Activated effector memory CD4-positive, alpha-beta T cell treated with anti-CD3 and anti-CD28 coated beads, Interleukin-2, amount 50 U/mL, for 16 hours (primary cell): ENCODE results near the gene VSIG10.
A peak's percentile ranks its signal among the peaks of the same experiment; 100 is the strongest.
"Not testable (repeated sequence)": the region's sequence is repeated elsewhere in the genome, so short reads cannot be mapped to it uniquely, and the experiment has no call there.

Experiments used
- DNase-seq: peaks from one replicate; pipeline ENCODE4 v3.0.0-alpha.2; 2020

The VSIG10 gene

GRCh38 chr12:118107011-118107410 is 3.2 kb upstream of the VSIG10 start:
- DNase-seq, result no peak

- DNase-seq, result peak; percentile 63
These were observed 610 bp downstream of the VSIG10 start for GRCh38 chr12:118103201-118103600.

DNA sequence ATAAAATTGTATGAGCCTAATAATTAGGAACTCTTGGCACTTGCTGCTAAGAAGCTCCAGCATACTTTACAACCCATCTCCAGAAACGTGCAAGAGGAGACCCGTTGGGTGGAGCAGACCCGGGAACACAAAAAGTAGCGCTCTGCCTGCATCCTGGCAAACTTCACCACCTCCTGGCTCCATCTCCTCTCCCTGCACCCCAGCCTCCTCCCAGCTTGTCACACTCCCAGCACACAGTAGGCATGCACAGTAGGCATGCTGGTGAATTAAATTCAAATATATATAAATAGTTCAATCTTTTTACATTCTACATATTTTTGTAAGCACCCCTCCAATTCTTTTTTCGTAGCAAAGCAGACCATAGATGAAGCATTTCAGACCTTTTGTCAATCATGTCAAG is 1.2 kb downstream of the VSIG10 start:
- DNase-seq, result no peak

- DNase-seq, result no peak
These were observed 1.7 kb downstream of the VSIG10 start for GRCh38 chr12:118102070-118102469.

DNA sequence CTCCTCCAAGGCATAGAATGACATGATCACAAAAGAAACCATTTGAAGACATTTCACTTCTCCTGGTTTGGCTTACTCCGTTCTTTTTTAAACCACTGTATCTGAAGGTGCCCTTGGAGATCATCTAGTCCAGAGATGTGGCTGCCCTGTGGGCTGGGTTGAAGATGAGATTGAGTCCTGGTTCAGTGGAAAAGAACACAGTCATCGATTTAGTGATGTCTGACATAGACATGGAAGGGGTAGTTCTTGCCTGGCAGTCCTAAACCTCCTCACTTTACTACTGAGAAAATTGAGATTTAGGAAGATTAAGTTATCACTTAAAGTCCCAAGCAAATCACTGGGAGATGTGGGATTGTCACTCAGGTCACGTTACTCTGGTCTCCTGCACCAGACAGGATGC is 2.8 kb downstream of the VSIG10 start:
- DNase-seq, result no peak

GRCh38 chr12:118098911-118099671 is 4.7 kb downstream of the VSIG10 start:
- no peak for DNase-seq

- DNase-seq, result no peak
These were observed 5.4 kb downstream of the VSIG10 start for GRCh38 chr12:118098401-118098800.

- no peak for DNase-seq
These were observed 9.8 kb downstream of the VSIG10 start for GRCh38 chr12:118094039-118094438.

DNA sequence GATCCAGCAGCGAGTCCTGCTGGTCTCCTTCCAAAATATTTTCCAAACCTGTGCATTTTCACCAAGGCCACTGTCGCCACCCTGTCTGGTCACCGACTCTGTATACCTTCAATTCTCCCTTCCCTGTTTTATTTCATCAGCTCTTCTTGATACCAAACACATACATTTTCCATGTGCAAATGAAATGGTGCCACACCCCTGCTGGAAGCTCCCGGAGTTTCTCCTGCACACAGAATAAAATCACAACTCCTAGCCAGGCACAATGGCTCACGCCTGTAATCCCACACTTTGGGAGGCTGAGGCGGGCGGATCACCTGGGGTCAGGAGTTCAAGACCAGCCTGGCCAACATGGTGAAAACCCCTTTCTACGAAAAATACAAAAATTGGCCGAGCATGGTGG is 14.0 kb downstream of the VSIG10 start:
- DNase-seq, result no peak

GRCh38 chr12:118082161-118082560 is 21.6 kb downstream of the VSIG10 start:
- no peak for DNase-seq

GRCh38 chr12:118081521-118081920 is 22.3 kb downstream of the VSIG10 start:
- not testable (repeated sequence) for DNase-seq

DNA sequence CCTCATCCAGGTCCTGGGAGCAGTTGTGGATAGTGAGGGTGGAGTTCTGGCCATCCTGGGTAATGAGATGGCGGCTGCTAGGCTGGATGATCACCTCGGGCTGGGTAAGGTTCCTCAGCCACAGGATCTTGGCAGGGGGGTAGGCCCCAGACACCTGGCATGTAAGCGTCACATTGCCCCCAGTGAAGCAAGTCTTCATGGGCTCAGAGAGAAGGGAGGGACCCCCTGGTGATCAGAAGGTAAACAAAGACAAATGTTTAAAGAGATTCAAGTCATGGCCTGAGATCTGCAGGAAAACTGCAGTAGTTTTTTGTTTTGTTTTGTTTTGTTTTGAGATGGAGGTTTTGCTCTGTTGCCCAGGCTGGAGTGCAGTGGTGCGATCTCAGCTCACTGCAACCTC is 30.0 kb downstream of the VSIG10 start:
- DNase-seq, result no peak

- no peak for DNase-seq
These were observed 33.2 kb downstream of the VSIG10 start for GRCh38 chr12:118070650-118071049.

DNA sequence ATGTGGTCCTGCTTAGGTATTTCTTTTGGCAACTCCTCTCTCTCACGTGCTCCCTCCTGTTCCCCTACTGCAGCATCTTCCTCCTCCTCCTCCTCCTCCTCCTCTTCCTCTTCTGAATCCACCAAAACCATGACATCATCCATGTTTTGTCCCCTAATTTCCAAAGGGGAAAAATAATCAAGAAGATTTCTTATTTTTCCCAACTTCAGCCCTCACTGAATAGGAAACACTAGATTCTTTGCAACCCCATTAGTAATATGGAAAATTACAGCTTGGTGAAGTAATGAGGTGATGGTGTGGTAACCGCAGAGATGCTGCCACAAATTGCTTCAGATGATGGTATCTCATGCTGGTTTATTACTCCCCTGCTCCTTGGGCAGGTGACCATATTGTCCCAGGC is 35.4 kb downstream of the VSIG10 start:
- no peak for DNase-seq

DNA sequence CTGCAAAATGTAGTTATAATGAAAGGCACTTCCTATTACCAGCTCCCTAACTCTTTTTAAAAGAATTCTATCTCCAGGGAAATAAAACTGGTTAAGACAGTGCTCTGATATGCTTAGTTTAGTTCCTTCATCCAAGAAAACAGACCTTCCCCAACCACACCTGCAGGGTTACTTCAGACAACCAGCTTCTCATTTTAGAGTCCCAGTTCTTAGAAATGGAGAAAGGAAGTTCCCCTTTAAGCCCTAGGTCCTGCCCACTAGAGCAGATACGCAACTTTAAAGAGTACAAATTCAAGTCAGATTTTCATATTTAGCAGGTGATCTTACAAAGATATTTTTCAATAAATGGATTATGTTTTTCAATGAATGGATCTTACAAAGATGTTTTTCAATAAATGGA is 38.4 kb downstream of the VSIG10 start:
- DNase-seq, result no peak

DNA sequence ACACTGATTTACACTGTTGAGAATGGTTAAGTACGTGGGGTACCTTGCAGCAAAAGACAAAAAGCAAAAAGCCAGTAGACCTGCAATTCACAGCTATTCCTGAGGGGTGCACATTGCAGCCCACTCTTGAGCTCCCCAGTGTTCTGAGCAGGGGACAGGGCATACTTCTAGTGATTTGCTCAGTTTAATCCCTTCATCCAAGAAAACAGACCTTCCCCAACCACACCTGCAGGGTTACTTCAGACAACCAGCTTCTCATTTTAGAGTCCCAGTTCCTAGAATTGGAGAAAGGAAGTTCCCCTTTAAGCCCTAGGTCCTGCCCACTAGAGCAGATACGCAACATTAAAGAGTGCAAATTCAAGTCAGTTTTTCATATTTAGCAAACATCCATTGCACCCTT is 39.2 kb downstream of the VSIG10 start:
- no peak for DNase-seq

- no peak for DNase-seq
These were observed 40.0 kb downstream of the VSIG10 start for GRCh38 chr12:118063576-118064391.

- DNase-seq, result peak; percentile 66
These were observed 41.7 kb downstream of the VSIG10 start for GRCh38 chr12:118061873-118062843.

DNA sequence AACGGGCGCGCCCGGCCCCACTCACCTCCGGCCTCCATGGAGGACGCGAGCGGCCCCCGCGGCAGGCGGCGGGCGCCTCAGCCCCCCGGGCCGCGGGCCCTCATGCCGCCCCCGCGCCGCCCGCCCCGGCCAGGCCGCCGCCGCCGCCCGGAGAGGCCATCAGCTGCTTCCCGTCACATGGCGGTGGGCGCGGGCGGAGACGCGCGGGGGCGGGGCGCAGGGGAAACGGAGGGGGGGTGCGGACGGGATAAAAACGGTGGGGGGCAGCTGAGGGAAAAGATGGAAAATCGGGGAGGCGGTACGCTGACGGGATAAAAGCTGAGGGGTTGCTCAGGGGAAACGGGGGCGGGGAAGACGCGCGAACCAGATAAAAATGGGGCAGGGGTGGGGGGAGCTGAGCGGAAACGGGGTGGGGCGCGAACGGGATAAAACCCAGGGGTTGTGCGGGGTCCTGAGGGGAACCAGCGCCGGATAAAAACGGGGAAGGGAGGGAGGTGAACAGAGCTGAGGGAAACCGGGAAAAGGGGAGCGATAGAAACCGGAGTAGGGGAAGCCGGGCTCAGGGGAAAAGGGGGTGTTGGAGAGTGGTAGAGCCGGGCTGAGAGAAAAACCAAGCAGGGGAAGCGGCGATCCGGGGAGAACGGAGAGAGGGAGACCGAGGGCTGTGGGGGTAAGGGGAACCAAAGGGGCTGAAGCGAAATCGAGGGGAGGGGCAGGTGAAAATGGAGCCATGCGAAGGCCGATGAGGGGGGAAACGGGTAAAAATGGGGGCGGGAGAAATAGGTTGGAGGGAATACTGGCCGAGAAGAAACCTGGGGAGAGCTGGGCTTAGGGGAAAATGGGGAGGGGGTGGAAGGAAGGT is 42.6 kb downstream of the VSIG10 start, which contains the start of gene WSB2:
Gene WSB2 (minus strand): TSS at position 169 of the 862 bp plus-strand sequence. CDS start 131 bp downstream, at position 38.
- peak; percentile 85 for DNase-seq

DNA sequence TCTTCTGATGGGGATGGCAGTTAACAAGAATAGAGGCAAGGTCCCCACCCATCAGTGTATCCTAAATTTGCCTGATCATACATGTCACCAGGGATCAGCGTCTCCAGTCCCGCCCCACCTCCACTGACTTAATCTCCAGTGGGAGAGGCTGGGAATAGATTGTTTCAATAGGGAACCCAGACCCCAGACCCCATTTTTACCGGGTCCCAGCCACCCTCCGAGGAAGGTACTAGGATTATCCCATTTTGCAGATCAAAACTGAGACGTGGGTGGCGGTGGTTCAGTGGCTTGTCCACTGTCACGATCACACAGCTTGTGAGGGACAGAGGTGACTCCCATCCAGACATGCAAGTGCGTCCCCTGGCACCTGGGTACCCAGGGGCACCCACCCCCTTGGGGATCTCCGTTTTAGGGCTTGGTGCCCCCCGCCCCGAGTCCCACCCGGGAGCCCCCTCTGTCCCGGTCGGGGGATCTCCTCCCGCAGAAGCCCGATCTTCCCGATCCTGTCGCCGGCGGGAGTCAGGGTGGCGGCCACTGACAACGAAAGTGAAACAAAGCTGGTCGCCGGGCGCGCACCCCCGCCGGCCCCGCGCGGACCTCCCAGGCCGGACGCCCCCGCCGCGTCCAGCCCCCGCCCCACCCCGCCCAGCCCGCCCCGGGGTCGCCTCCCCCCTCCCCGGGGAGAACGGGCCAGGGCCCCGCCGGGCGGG is 43.4 kb downstream of the VSIG10 start:
- DNase-seq, result peak; percentile 75
